Left lobe of liver (tissue), 2 donors: ENCODE results near the gene AK9. TPM values are rescaled to one million over a fixed set of nuclear protein-coding genes. Genes with fewer than 3 reads are reported as not detected.
A peak's percentile ranks its signal among the peaks of the same experiment; 100 is the strongest.

Experiments
- ATAC-seq: fragments of 200-7000 bp; cut with Tn5 transposase; one replicate; pipeline ENCODE4 v1.9.1; 2020; ENCODE audit warnings: mild to moderate bottlenecking, moderate library complexity
- DNase-seq: peaks from one replicate; pipeline ENCODE4 v3.0.0-alpha.2; 2020; ENCODE audit warnings: low spot score
- total RNA-seq: library from RNA; stranded (reverse); gene quantifications from one replicate; pipeline ENCODE4 v1.2.1, GENCODE V29; 2021
- donor health status: DM: no; HTN: no; CAD: no; lungs with moderate emphysema.
- donor health status: DM: no; HTN: yes; CAD: no.

Gene AK9
- total RNA-seq, 1 donor from 2014 or later = 1.6 TPM

- peak; percentile 39 for DNase-seq
- no peak for ATAC-seq
These were observed 242.4 kb downstream of the AK9 start for GRCh38 chr6:109448615-109449014.

- peak; percentile 37 for DNase-seq
- ATAC-seq = peak; percentile 25
These were observed 243.0 kb downstream of the AK9 start for GRCh38 chr6:109447878-109448555.

GRCh38 chr6:109447087-109447486, 243.9 kb downstream of the AK9 start:
- no peak for ATAC-seq
- DNase-seq = no peak

- ATAC-seq (no peak), DNase-seq (no peak)
These were observed 244.5 kb downstream of the AK9 start for GRCh38 chr6:109446541-109446940.

- no peak for DNase-seq
- no peak for ATAC-seq
These were observed 244.9 kb downstream of the AK9 start for GRCh38 chr6:109446072-109446471.

GRCh38 chr6:109445382-109445781, 245.6 kb downstream of the AK9 start:
- ATAC-seq (no peak), DNase-seq (no peak)

GRCh38 chr6:109443425-109443950, 247.5 kb downstream of the AK9 start:
- no peak for ATAC-seq
- no peak for DNase-seq

Other genes with a start within 250 kb of the AK9 start
- gene MICAL1, start 235.4 kb downstream of the AK9 start, total RNA-seq = 2.4 TPM
- gene ZBTB24, start 208.0 kb downstream of the AK9 start, total RNA-seq = 2.3 TPM
- gene FIG4, start 94 bp upstream of the AK9 start, total RNA-seq = 4.6 TPM